IPS-18a (cell line): ENCODE measurements around the gene GADD45B.

Source experiments
- H3K27ac ChIP-seq: one replicate; pipeline ENCODE4 v1.5.1; 2013; ENCODE audit warnings: low read length
- H3K27me3 ChIP-seq: one replicate; pipeline ENCODE4 v1.6.1; 2013; ENCODE audit warnings: mild to moderate bottlenecking, low read length; ENCODE audit not compliant: control insufficient read depth, insufficient read depth
- H3K36me3 ChIP-seq: one replicate; pipeline ENCODE4 v1.6.1; 2013; ENCODE audit warnings: low read depth, low read length; ENCODE audit not compliant: control insufficient read depth
- H3K4me1 ChIP-seq: one replicate; pipeline ENCODE4 v1.6.1; 2013; ENCODE audit warnings: low read depth, low read length; ENCODE audit not compliant: control insufficient read depth
- H3K4me3 ChIP-seq: one replicate; pipeline ENCODE4 v1.5.1; 2013; ENCODE audit warnings: low read length
- H3K9ac ChIP-seq: one replicate; pipeline ENCODE4 v1.6.1; 2013; ENCODE audit warnings: mild to moderate bottlenecking, low read length, moderate library complexity
- H3K9me3 ChIP-seq: one replicate; pipeline ENCODE4 v1.6.1; 2013; ENCODE audit warnings: low read depth, low read length; ENCODE audit not compliant: control insufficient read depth

The GADD45B gene

DNA sequence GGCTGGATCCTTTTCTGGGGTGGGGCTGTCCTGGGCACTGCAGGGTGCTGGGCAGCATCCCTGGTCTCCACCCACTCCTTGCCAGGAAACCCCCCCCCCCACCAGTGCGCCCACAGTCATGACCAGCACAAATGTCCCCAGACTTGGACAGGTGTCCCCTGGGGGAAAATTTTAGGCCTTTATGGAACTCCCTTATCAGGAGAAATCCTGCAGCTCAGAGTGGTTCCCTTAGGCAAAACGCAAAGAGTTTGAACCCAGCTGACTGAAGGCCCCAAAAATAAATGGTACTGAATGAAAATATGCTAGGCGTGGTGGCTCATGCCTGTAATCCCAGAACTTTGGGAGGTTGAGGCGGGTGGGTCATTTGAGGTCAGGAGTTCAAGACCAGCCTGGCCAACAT is 51.8 kb downstream of the GADD45B start:
- no peaks in the 10 kb centered on the region for H3K9me3 ChIP-seq
- H3K4me3 ChIP-seq, result no peak overlapping the region
- no peaks in the 10 kb centered on the region for H3K27me3 ChIP-seq
- H3K27ac ChIP-seq, result no peak overlapping the region
- no peaks in the 10 kb centered on the region for H3K4me1 ChIP-seq
- no peak overlapping the region for H3K9ac ChIP-seq
- H3K36me3 ChIP-seq, result no peaks in the 10 kb centered on the region
